Motor neuron (in vitro differentiated cells): ENCODE data around the gene SNX10. TPM values are rescaled to one million over a fixed set of nuclear protein-coding genes. Genes with fewer than 3 reads are reported as not detected.

Experiments used
- ATAC-seq, 8 experiments: fragments of 200-7000 bp; cut with Tn5 transposase; replicated peaks in 6 of 8; 2 replicates each; pipeline ENCODE4 v1.8.0; 2021; ENCODE audit warnings: mild to moderate bottlenecking in 8 of 8, moderate library complexity in 8 of 8
- H3K27ac ChIP-seq, 2 donors: fragments of 250-450 bp; sonication (Bioruptor Pico); 2 replicates each; pipeline ENCODE4 v1.9.0; 2021; ENCODE audit warnings: antibody characterized with exemption in 2 of 2, mild to moderate bottlenecking in 2 of 2, moderate library complexity in 1 of 2
- H3K4me1 ChIP-seq, 2 donors: fragments of 250-450 bp; sonication (Bioruptor Pico); replicated peaks in 1 of 2; 2 replicates each; pipeline ENCODE4 v1.6.1; 2021; ENCODE audit warnings: antibody characterized with exemption in 2 of 2, mild to moderate bottlenecking in 2 of 2, moderate library complexity in 1 of 2
- H3K4me3 ChIP-seq, 5 donors: fragments of 250-450 bp; sonication (Bioruptor Pico); 2 replicates each; pipeline ENCODE4 v1.9.0; 2021; ENCODE audit warnings: antibody characterized with exemption in 5 of 5, mild to moderate bottlenecking in 5 of 5, moderate library complexity in 4 of 5
- WGBS, 10 experiments: fragments of 450-650 bp; shearing (Covaris generic); methylation state at CpG; one replicate each; pipeline ENCODE4 v1.0.0; 2022; 5-methylcytosine and 5-hydroxymethylcytosine counted together
- in situ Hi-C, 9 experiments: fragments of 400-800 bp; cut with MboI; loops; one replicate each; pipeline ENCODE4 v1.15.0; 2021; ENCODE audit warnings: low sequenced_read_pairs in 9 of 9, low pct_unique_long_range_greater_than_20kb in 2 of 9; ENCODE audit not compliant: unreplicated experiment in 9 of 9
- total RNA-seq, 8 experiments: library from RNA; unstranded; fragments of 300-600 nt; gene quantifications; 2 replicates each; pipeline versions ENCODE4 v1.2.3 to v1.2.4, GENCODE V29; 2022

The SNX10 gene
- total RNA-seq, 8 experiments from 2014 or later = 0.87 to 37.4 (median 17.5) TPM

DNA sequence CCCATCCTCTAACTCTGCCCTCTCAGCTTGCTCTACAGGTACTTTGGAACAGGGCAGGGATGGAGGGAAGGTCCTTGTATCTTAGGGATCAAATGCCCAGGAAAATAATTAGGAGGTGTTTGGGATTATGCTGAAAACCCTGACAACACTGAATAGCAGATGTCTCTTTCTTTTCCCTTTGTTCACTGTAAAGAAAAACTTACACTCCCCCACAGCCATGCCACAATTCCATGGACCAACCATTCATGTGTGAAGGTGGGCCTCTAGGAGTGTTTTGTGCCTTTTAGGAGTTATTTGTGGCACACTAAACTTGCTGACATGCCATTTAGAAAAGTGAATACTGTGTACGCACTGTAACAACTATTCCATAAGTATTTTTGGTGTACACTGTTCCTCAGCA lies 108.1 kb downstream of the SNX10 start:
- H3K4me3 ChIP-seq = peak overlapping the region; percentile 38 to 53 (median 48)
- H3K4me1 ChIP-seq = peaks cover 19 to 37% of the 10 kb centered on the region in 2 donors
- ATAC-seq = no peak
- 80 to 100% (median 100%) methylated on average over 1 of the region's 1 CpG; no CpG with 5 or more reads in 5 of the 10 experiments for WGBS, 10 experiments
- peak overlapping the region; percentile 92 to 98 for H3K27ac ChIP-seq
- in situ Hi-C loops = loop anchor here in 3 of 9 experiments (25.0 kb wide), 3 partner anchors 113 to 763 kb away; partner anchors contain the start of genes HOXA10 (in 1 of the 3), HOXA3 (in 1 of the 3), HOXA7 (in 1 of the 3) and HOXA9 (in 1 of the 3)

DNA sequence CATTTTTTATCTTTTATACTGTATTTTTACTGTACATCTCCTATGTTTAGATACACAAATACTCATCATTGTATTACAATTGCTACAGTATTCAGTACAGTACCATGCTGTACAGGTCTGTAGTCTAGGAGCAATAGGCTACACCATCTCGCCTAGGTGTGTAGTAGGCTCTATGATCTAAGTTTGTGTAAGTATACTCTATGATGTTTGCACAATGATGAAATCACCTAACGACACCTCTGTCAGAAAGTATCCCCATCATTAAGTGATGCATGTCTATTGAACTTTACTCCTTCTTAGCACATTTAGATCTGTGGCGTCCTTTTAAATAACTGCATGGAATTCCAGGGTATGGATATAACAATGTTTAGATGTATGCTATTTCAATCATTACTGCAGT lies 112.0 kb downstream of the SNX10 start:
- ATAC-seq = no peak
- H3K4me3 ChIP-seq = no peak overlapping the region
- 57 to 100% (median 100%) methylated on average over 1 to 3 of the region's 3 CpGs; no CpG with 5 or more reads in 3 of the 10 experiments for WGBS, 10 experiments
- H3K27ac ChIP-seq = no peak overlapping the region
- in situ Hi-C loops = no loop called here
- peaks cover 11 to 24% of the 10 kb centered on the region in 2 donors for H3K4me1 ChIP-seq

- in situ Hi-C loops = no loop called here
- Histone ChIP-seq H3K4me1 (peaks cover 11 to 28% of the 10 kb centered on the region in 2 donors), H3K4me3 (no peak overlapping the region), H3K27ac (no peak overlapping the region)
- no peak for ATAC-seq
- WGBS, 10 experiments = 47 to 96% (median 88%) methylated on average over 2 to 10 of the region's 10 CpGs
Measured at GRCh38 chr7:26404189-26404996, 112.7 kb downstream of the SNX10 start.

- H3K4me1 ChIP-seq = peaks cover 10 to 25% of the 10 kb centered on the region in 2 donors
- in situ Hi-C loops = no loop called here
- H3K27ac ChIP-seq = no peak overlapping the region
- 40 to 91% (median 77%) methylated on average over 1 to 2 of the region's 2 CpGs; no CpG with 5 or more reads in 2 of the 10 experiments for WGBS, 10 experiments
- H3K4me3 ChIP-seq = no peak overlapping the region
- ATAC-seq = no peak
Measured at GRCh38 chr7:26406433-26406832, 114.8 kb downstream of the SNX10 start.

GRCh38 chr7:26409661-26410547 lies 118.2 kb downstream of the SNX10 start:
- peaks cover 10 to 21% of the 10 kb centered on the region in 2 donors for H3K4me1 ChIP-seq
- no peak overlapping the region for H3K27ac ChIP-seq
- 17 to 79% (median 55%) methylated on average over 1 to 5 of the region's 5 CpGs for WGBS, 10 experiments
- in situ Hi-C loops = no loop called here
- H3K4me3 ChIP-seq = no peak overlapping the region
- peak in 5 of 8 experiments; percentile 67 to 90 (median 76) for ATAC-seq

- in situ Hi-C loops = no loop called here
- 15 to 100% (median 60%) methylated on average over 1 to 3 of the region's 3 CpGs; no CpG with 5 or more reads in 2 of the 10 experiments for WGBS, 10 experiments
- Histone ChIP-seq H3K27ac (no peak overlapping the region), H3K4me1 (peaks cover 10 to 21% of the 10 kb centered on the region in 2 donors), H3K4me3 (no peak overlapping the region)
- ATAC-seq = peak in 1 of 8 experiments; percentile 45
Measured at GRCh38 chr7:26413007-26413691, 121.5 kb downstream of the SNX10 start.

- Histone ChIP-seq H3K4me3 (no peak overlapping the region), H3K4me1 (peaks cover 11 to 19% of the 10 kb centered on the region in 2 donors), H3K27ac (no peak overlapping the region)
- 80 to 90% (median 83%) methylated on average over 1 of the region's 1 CpG; no CpG with 5 or more reads in 6 of the 10 experiments for WGBS, 10 experiments
- in situ Hi-C loops = no loop called here
- no peak for ATAC-seq
Measured at GRCh38 chr7:26416004-26416403, 124.3 kb downstream of the SNX10 start.

- in situ Hi-C loops = no loop called here
- H3K4me3 ChIP-seq = no peak overlapping the region
- ATAC-seq = no peak
- no peak overlapping the region for H3K27ac ChIP-seq
- WGBS, 10 experiments = 63 to 100% (median 73%) methylated on average over 1 to 5 of the region's 5 CpGs; no CpG with 5 or more reads in 1 of the 10 experiments
- peaks cover 11 to 18% of the 10 kb centered on the region in 2 donors for H3K4me1 ChIP-seq
Measured at GRCh38 chr7:26417911-26418413, 126.3 kb downstream of the SNX10 start.

GRCh38 chr7:26419198-26419597 lies 127.5 kb downstream of the SNX10 start:
- Histone ChIP-seq H3K4me1 (peaks cover 11 to 18% of the 10 kb centered on the region in 2 donors), H3K27ac (no peak overlapping the region), H3K4me3 (no peak overlapping the region)
- 38 to 93% (median 74%) methylated on average over 1 to 3 of the region's 3 CpGs; no CpG with 5 or more reads in 2 of the 10 experiments for WGBS, 10 experiments
- no peak for ATAC-seq
- in situ Hi-C loops = no loop called here

- in situ Hi-C loops = no loop called here
- 7 to 100% (median 33%) methylated on average over 1 to 5 of the region's 5 CpGs for WGBS, 10 experiments
- Histone ChIP-seq H3K4me1 (peaks cover 11 to 18% of the 10 kb centered on the region in 2 donors), H3K27ac (no peak overlapping the region), H3K4me3 (no peak overlapping the region)
- no peak for ATAC-seq
Measured at GRCh38 chr7:26420422-26421019, 128.9 kb downstream of the SNX10 start.

DNA sequence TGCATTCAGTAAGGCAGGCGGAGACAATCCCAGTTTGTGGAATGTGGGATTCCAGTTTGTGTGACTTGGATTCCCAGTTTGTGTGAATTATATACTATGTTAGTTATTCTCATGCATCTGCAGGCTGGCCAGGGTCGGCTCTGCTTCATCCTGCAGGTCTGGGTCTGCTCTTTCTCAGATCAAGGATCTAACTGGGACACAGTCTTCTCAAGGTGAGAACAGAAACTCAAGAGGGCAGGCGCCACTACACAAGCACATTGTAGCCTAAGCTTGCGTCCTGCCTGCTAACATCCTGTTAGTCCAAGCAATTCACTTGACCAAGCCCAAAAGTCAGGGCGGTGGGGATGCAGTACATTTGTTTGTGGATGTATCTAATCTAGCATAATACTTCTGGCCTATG lies 131.1 kb downstream of the SNX10 start:
- Histone ChIP-seq H3K4me1 (peaks cover 11 to 18% of the 10 kb centered on the region in 2 donors), H3K27ac (no peak overlapping the region), H3K4me3 (no peak overlapping the region)
- ATAC-seq = no peak
- 51 to 100% (median 84%) methylated on average over 3 to 4 of the region's 5 CpGs; no CpG with 5 or more reads in 2 of the 10 experiments for WGBS, 10 experiments
- in situ Hi-C loops = no loop called here

DNA sequence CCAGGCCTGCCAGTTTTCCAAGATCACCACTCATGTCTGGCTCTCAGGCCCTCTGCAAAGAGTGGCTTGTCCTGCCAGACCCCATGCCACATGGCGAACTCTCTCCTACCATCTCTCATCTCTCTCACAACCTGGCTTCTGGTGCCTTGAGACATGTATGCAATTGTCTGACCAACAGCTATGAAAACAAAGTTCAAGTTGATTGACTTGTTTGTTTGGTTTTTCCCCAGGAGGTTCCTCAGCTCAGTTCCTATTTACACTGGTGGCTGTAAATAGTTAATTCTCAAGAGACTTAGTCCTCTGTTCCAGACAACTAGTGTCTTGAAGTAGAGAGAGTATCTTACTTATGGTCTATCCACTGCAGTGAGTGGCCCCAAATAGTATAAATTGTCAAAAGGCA lies 131.8 kb downstream of the SNX10 start:
- 83 to 100% (median 100%) methylated on average over 1 of the region's 1 CpG; no CpG with 5 or more reads in 7 of the 10 experiments for WGBS, 10 experiments
- no peak overlapping the region for H3K4me3 ChIP-seq
- no peak for ATAC-seq
- no peak overlapping the region for H3K27ac ChIP-seq
- H3K4me1 ChIP-seq = peaks cover 11 to 18% of the 10 kb centered on the region in 2 donors
- in situ Hi-C loops = no loop called here
